ENCODE results near the gene CTNNBL1.

Gene CTNNBL1

DNA sequence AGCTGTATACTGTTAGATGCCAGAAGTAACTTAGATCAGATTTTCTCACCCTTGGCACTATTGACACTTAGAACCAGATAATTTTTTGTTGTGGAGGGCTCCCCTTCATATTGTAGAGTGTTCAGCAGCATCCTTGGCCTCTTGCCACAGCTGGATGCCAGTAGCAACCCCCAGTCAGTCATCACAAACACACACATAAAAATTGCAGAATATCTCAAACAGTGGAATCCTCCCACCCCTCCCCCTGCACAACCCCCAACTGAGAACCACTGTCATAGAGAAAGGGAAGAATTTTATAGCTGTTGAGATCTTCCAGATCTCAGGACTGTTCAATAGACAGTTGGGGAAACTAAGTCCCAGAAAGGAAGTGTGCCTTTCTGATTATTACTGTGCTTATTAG lies 127.9 kb downstream of the CTNNBL1 start:
- no peak for DNase-seq (ENCODE audit: low read depth)

DNA sequence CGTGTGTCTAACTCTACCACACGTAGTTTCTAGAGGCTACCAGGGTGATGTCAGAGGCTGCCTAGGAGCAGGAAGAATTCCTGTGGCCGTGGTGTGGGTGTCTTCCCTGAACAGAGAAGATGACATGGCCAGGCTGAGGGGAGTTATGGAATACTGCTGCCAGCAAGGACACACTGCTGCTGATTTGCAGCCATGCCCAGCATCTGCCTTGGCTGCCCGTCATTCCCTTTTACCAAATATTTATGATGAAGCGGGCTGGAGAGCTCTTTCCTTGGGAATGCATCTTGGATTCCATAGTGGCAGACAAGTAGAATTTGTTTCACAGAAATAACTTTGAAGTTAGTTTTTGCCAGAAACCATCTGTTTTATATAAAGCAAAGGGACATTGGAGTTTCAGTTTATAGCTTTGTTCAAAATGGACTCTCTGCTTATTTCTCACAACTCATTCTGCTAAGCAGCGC lies 128.3 kb downstream of the CTNNBL1 start:
- no peak for DNase-seq (ENCODE audit: low read depth)

DNA sequence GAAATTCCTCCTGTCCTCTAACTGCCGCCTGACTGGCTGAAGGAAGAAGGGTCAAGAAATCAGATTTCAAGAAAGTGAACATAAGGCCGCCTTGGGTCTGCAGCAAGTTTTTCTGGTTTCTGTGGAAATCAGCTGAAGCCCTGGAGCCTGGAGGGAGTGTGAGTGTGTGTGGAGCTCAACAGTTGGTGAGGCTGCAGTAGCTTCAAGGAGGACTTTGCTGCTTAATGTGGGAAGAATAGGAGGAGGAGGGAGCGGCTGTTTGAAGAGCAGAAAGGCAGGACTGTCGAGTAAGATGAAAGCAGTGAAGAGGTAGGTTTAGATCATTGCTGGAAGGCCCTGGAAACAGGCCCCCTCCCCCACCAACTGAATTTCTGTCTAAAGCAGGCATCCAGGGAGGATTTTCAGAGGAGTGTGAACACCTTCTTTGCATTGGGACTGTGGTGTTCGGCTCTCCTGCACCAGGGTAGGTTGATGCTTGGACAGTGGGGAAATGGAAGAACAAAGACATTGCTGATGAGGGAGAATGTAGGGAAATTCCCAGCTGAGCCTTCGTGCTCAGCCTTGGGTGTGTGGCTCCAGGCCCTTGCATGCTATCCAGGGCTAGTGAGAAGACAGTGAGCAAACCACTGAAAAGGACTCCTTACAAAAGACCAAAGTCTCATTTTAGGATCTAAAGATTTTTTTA lies 129.6 kb downstream of the CTNNBL1 start:
- DNase-seq (ENCODE audit: low read depth) = no peak

DNA sequence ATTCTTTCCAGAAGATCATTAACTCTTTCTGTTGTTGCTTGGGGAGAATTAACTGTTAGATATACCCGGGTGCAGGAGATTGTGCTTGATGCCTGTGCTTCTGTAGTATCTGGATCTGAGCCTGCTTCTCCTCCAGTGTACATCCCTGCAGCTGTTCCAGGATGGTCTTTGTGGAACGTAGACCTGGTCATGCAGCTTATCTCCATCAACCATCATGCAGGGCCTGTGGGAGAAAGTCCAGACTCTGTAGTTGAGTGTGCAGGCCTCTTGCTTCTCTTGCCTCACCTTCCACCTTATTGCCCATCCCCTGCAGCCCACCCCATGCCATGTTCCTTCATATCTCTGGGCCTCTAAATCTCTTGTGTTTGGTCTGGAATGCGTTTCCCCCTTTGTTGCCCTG lies 133.8 kb downstream of the CTNNBL1 start:
- DNase-seq (ENCODE audit: low read depth) = no peak

DNA sequence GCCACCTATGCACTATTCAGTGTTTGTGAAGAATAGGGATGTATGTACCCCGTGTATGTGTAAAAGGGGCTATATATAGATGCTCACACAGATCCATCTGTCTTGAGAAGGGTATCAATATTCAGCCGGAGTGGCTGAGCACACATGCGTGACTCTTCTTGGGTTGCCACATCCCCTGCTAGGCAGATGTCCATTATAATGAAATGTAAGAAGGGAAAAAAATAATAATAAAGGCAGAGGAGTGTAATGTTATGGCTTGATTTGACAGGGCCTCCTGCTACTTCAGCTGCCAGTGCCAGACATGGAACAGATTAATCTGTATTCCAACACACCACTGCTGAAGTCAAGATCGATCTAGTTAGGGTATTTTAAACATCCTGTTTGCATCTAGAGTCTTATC lies 134.9 kb downstream of the CTNNBL1 start:
- no peak for DNase-seq (ENCODE audit: low read depth)

DNA sequence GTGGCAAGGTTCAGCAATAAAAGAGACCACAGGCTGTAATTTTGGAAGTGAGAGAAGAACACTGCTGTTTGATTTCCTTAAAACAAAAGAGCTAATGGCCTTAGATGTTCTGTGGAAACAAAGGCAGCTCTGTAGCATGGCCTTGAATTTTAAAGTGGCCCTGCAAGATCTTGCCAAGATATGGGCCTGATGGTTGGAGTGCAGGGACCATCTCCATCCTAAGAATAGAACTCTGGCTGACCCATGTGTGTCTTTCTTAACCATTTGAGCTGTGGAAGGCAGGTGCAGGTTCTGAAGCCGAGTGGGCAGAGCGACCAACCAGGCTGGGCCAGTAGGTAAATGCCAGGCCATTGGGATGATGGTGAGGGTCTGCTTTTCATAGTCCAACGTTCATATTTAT lies 135.3 kb downstream of the CTNNBL1 start:
- no peak for DNase-seq (ENCODE audit: low read depth)

DNA sequence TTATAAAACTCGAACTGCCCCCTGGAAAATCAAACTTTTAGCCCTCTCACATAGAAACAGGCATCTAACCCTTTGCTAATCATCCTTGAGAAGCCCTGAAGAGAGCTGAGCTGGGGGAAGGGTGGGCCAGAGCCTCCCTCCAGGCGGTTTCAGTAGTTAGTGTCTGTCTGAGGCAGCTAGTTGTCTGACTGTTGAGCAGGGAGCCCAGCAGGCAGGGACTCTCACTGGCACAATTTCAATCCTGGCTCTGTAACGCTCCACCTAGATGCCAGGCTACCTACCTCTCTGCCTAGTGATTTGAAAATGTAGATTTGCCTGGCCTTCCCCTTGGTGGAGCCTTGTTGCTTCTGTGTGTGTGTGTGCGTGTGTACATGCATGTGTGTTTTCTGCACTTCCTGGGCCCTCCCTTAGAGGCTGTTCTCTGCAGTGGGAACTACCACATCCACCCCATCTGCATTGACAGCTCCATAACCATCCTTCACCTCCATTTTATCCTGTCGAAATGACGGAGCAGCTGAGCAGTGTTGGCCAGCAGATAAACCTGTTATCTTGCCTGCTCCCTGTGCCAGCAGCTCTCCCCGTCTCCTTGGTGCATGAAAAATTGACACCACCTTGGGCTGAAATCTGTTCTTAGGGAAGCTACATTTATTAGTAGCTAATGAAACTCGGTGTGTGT lies 139.5 kb downstream of the CTNNBL1 start:
- no peak for DNase-seq (ENCODE audit: low read depth)

DNA sequence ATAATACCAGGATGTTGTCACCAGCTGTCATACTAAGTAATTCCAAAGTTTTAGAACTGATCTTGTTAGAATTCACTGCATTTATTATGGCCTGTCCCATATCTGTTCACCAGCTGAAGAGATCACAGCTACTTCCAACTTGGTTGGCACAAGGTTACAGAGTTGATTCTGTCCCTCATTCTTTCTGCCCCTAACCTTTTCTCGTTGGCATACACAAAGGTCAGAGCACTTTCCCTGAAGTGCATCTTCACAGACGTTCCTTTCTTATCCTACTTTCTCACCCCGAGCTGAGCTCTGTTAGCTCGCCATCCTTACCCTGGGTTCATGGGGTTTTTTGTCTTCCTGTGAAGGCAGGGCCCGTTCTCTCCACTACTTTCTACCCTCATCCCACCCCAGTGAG lies 143.1 kb downstream of the CTNNBL1 start:
- no peak for DNase-seq (ENCODE audit: low read depth)

DNA sequence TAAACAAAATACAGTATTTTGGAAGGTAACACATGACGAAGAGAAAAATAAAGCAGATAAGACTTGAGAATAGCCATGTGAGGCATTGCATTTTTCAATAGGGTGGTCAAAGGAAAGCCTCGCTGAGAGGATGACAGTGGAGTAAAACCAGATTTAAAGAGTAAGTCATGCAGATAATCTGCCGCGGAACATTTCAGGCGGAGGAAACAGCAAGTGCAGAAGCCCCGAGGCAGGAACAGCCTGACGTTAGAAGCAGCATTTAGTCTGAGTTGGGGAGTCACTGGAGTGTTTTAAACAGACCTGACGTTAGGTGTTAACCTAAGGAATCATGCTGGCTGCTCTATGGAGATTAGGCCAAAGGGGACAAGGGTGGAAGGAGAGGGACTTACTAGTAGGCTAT lies 144.1 kb downstream of the CTNNBL1 start:
- DNase-seq (ENCODE audit: low read depth) = no peak

DNA sequence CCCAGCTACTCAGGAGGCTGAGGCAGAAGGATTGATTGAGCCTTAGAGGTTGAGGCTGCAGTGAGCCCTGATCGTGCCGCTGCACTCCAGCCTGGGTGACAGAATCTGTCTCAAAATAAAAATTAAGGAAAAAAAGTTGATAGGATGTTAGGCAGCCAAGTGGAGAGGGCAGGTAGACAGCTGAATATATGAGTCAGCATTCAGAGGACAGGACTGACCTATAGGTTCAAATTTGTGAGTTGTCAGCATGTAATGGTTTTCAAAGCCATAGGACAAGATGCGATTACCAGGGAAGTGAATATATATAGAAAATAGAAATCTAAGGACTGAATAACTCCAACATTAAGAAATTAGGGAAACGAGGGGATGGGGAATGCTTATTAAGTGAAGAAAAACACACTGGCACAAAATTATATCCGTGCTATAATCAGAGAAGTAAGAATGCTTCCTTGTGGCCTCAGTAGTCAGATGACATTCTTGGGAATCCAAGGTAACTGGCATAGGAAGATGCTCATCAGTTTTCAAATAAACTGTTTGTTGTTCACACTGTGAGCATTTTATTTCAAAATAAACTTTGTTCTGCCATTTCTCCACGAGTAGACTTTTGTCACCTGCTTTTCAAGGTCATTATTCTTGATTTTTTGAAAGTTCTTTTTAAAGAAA lies 145.1 kb downstream of the CTNNBL1 start:
- DNase-seq (ENCODE audit: low read depth) = no peak

DNA sequence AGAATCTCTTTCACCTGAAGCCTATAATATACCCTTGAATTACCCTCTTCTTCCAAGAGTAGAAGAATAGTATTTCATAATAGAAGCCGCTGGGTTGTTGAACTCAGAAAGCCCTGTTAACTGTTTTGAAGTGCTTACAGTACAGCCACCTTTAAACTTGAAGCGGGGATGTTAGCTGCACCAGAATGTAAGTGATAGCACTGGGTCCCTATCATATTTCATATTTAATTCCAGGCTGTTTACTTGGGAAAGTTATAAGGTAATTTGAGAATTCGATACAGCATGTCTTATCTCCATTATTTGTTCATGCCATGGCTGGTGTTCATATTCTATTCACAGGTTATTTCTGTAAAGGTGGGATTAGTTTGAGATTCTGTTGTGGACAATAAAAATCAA lies 145.6 kb downstream of the CTNNBL1 start:
- no peak for DNase-seq (ENCODE audit: low read depth)

DNA sequence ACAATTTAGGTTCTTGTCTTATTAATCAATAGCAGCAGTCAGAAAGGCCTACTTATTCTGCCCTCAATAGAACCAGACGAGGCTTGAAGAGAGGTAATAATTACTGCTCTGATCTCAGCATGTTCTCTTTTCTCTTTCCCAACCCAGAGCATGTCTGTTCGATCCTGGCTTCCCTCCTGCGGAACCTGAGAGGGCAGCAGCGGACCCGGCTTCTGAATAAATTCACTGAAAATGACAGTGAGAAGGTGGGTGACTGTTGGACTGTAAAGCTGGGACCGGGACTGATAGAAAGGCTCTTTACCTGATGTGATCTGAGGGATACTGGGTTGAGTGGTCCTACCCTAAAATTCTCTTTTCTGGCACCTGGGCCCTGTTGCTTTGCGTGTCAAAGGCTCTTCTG lies 146.1 kb downstream of the CTNNBL1 start:
- no peak for DNase-seq (ENCODE audit: low read depth)

DNA sequence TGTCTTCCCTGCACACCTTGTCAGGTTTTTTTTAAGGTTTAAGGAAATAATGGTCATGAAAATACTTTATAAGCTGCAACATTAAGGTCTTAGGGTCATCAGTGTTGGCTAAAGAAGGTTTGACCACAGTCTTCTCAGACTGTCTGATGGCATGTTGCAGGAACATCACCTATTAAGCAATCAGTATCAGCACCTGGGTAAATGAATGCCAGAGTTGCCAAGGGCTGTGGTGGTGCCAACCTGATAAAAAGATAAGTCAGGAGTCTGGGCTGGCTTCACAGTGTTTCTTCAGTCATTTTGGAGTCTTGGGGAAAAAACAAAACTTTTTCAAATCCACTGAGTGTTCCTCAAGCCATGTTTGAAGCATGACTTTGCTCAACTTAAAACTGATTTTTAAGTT lies 147.6 kb downstream of the CTNNBL1 start:
- DNase-seq (ENCODE audit: low read depth) = no peak

DNA sequence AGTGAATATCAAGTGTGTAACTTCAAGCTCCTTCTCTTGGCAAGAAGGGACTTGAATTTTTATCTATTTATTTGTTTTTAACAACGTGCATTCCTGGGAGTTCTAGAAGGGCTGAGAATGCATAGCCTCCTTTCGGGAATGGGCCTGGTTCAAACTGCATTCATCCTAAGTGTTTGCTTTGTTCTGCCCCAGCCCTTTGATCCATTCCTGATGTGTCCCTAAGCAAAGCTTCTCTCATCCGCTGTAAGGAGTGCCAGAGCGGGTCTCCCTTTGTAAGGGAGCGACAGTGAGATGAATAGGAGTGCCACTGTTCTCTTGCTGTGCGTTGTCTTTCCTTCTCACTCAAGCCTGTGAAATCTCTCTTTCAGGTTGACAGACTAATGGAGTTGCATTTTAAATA lies 148.1 kb downstream of the CTNNBL1 start:
- DNase-seq (ENCODE audit: low read depth) = no peak

DNA sequence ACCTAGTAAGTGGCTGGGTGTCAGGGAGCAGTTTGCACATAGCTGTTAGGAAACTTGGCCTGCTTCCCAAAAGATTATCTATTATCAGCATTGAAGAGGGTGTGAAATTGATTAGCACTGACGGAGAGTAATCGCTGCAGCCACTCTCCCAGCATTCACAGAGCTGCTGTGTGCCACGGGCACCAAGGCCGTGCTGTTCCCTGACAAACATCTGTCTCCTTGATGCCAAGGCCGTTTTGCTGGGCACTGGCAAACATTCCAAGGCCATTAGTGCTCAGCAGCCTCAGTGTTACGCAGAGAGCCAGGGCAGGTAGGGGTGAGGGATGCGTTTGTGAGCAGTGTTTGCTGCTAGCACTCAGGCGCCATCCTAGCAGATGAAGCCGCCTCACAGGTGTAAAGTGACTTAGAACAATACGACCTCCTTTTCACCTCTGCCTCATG lies 151.4 kb downstream of the CTNNBL1 start:
- no peak for DNase-seq (ENCODE audit: low read depth)

DNA sequence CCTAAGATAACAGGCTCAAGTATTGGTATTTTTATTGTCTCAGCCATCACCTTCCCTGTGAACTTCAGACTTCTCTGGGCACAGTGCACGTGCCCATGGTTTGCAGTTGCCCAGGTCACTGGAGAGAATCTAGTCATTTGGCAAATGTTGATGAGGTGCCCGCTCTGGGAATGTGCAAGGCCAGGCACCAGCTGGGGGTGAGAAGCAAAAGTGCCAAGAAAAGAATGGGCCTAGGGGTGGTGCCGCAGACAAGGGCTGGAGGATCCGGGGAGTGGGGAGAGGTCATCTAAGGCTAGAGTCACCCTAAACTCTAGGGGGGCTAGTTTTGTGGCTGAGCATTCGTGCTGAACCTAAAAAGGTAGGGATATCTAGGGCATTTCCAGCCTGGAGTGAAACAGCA lies 152.0 kb downstream of the CTNNBL1 start:
- DNase-seq (ENCODE audit: low read depth) = no peak

DNA sequence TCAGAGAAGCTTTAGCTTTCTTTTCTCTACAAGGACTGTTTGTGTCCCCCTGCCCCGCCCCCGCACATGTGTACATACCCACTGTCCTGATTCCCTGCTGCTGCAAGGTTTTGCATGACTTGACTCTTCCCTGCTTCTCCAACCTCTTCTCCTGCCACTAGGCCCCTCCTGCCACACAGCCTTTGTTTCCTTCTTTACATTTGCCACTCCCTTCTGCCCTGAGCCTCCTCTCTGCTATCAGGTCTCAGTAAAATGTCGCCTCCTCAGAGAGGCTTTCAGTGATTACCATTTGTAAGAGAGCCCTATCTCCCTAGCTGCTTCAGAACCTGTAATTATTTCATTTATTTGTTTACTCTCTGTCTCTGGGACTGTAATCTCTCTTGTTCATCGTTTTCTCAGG lies 152.7 kb downstream of the CTNNBL1 start:
- DNase-seq (ENCODE audit: low read depth) = no peak

DNA sequence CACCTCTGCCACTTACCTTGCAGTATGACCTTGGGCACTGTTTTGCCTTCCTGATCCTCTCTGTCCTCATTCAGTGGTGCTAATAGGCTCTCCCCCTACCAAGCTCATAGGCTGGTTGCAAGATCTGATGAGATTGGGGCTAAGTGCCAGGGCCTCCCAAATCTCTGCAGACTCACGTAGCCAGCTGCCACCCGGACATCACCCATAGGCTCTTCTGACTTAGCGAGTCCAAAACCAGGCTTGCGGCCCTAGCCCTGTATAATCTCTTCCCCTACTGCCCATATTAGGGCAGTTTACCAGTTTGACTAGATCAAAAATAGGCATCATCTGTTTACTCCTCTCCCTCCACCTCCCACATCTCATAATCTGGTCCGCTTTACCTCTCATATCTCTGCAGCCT lies 154.9 kb downstream of the CTNNBL1 start:
- DNase-seq (ENCODE audit: low read depth) = no peak

DNA sequence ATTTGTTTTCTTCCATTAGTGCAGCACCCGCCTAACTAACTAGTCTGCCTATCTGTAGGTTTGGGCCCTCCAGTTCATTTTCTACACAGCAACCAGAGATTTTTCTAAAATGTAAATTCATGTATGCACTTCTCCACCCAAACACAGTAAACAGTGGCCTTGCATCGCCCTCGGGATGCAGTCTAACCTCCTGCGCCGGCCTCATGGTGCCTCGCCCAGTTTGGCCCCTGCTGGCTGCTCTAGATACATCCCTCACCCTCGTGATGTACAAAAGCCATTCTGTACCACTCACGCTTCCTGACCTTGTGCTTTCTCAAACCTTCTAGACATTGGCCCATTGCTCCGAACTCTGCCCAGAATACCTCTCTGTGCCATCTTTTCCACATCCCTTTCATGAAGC lies 155.3 kb downstream of the CTNNBL1 start:
- no peak for DNase-seq (ENCODE audit: low read depth)

DNA sequence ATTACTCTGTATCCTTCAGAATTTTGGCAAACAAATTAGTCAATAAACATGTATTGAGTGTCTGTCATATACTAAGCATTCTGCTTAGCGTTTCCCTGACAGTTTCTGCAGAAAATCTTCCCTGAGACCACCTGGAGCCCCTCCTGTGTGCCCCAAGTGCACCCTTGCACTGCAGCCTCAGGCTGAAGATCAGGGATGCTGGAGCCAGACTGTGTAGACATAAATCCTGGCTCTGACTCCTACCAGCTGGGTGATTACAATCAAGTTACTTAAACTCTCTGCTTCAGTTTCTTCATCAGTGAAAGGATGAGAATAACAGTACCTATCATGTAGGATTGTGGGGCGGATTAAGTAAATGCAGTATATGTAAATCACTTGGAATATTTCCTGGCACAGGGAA lies 155.7 kb downstream of the CTNNBL1 start:
- no peak for DNase-seq (ENCODE audit: low read depth)

DNA sequence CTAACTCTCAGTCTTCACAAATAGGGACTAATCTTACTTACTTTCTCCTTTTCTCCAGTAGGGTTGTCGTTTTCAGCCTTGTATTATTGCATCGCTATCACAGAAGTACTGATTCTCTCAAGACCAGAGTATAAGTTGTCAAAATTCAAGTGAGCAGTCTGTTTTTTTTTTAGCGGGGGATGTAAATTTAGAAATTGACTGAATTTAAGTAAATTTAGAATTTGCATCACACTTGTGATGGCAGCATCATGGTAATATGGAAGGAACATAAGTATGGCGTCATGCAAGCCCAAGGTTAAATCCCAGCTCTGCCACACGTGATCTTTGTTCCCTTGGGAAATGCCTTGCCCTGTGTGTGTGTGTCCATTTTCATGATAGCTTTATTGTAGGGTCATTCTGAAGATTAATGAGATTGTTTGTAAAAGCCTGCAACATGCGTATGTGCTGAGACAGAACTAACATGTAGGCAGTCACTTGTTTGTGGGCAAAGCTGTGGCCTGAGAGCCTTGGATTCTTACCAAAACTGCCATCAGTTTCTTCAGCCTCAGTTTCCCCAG lies 156.3 kb downstream of the CTNNBL1 start:
- DNase-seq (ENCODE audit: low read depth) = no peak

DNA sequence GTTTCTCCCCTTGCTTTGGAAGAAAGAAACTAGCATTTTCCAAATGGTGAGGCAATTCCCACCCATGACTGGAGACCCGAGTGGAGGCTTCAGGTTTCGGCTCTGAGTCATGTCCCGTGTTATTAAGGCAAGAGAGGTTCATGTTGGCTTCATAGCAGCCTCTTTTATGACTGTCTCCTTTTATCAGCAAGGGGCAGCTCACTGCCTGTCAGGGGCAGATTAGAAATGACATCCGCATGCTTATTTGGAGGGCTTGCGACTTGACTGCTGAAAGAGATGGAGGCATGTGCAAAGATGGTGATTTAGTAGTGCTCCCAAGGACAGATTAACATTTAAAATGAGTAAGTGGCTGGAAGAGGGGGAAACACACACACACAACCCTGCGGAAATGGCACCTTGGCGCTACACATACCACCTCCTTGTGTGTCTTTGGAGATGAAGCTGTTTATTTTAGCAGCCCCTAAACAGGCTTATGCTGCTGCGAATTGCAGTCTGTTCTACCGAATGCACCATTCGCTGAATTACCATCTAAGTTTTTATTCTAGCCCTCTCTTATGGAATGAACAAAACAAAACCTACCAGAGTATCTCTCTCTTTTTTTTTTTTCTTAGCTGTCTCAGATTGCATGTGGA lies 157.0 kb downstream of the CTNNBL1 start:
- no peak for DNase-seq (ENCODE audit: low read depth)

DNA sequence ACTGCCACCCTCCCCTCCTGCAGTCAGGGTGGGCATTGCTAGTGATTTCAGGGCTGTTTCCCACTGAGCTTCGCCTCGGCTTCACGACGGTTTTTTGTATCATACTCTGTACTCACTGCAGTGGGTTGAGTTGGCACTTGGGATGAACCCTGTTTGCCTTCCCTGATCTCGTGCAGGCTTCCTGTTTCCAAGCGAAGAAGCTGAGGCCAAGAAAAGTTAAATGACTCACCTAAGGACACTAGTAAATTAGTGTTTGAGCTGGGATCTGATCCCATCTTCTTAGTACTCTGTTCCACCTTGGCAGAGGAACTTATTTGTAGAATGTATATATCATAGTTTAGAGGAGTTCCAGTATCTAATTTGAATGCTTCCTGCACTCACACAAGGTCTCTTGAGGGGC lies 158.8 kb downstream of the CTNNBL1 start:
- no peak for DNase-seq (ENCODE audit: low read depth)
